SK-N-SH (cell line): Measurements from ENCODE around the gene RCAN3. TPM values are rescaled to one million over a fixed set of nuclear protein-coding genes. Genes with fewer than 3 reads are reported as not detected.

Experiments used
- CTCF ChIA-PET: fragments of 300-600, 350-600 bp; formaldehyde crosslinking; extraction: SDS; loops from one replicate; lab custom pipeline; 2021; lab: Yijun Ruan, JAX
- POLR2A ChIA-PET: fragments of 350-600 bp; sonication (Branson Sonifier 250); formaldehyde crosslinking; extraction: SDS; loops from one replicate; lab custom pipeline; 2020; ENCODE audit warnings: antibody characterized with exemption, inconsistent platforms; lab: Yijun Ruan, JAX
- DNase-seq: peaks from one replicate; pipeline ENCODE4 v3.0.0; 2012
- H2AFZ ChIP-seq: fragments of 200-600 bp; sonication (generic); 2 replicates; pipeline ENCODE4 v1.8.1; 2016; ENCODE audit warnings: antibody characterized with exemption, mild to moderate bottlenecking, low read depth
- H3F3A ChIP-seq: fragments of 200-600 bp; sonication (generic); replicated peaks from 2 replicates; pipeline ENCODE3; 2016; ENCODE audit warnings: antibody characterized with exemption, mild to moderate bottlenecking; ENCODE audit not compliant: insufficient read depth
- H3K27ac ChIP-seq, 2 experiments: fragments of 200-500 bp in 1 of 2; fragments of 200-600 bp in 1 of 2; sonication (Bioruptor generic) in 1 of 2; sonication (generic), shearing (Covaris generic) in 1 of 2; 2 replicates each; pipeline versions ENCODE4 v1.5.1 to v1.6.1; 2014 to 2016; ENCODE audit warnings: low read depth in 2 of 2, inconsistent platforms in 1 of 2, low read length in 1 of 2, mild to moderate bottlenecking in 1 of 2, mixed read lengths in 1 of 2
- H3K27me3 ChIP-seq: fragments of 200-600 bp; sonication (generic), shearing (Covaris generic); 2 replicates; pipeline ENCODE4 v1.6.1; 2016; ENCODE audit warnings: mixed run types; ENCODE audit not compliant: insufficient read depth
- H3K36me3 ChIP-seq, 2 experiments: fragments of 200-500 bp in 1 of 2; fragments of 200-600 bp in 1 of 2; sonication (Bioruptor generic) in 1 of 2; sonication (generic) in 1 of 2; replicated peaks in 1 of 2; 2 replicates each; pipeline versions ENCODE3 to v1.5.1; 2014 to 2016; ENCODE audit warnings: low read length in 1 of 2, mild to moderate bottlenecking in 1 of 2; ENCODE audit not compliant: insufficient read depth in 2 of 2, control insufficient read depth in 1 of 2
- H3K4me1 ChIP-seq, 2 experiments: fragments of 200-500 bp in 1 of 2; fragments of 200-600 bp in 1 of 2; sonication (Bioruptor generic) in 1 of 2; sonication (generic), shearing (Covaris generic) in 1 of 2; 2 replicates each; pipeline versions ENCODE4 v1.5.1 to v1.6.1; 2014 to 2016; ENCODE audit warnings: low read depth in 1 of 2, low read length in 1 of 2, mixed run types in 1 of 2; ENCODE audit not compliant: insufficient read depth in 2 of 2, control insufficient read depth in 1 of 2
- H3K4me2 ChIP-seq: fragments of 200-600 bp; sonication (generic), shearing (Covaris generic); 2 replicates; pipeline ENCODE4 v1.6.1; 2017; ENCODE audit warnings: mixed run types
- H3K4me3 ChIP-seq, 2 experiments: fragments of 200-500 bp in 1 of 2; fragments of 200-600 bp in 1 of 2; sonication (Bioruptor generic) in 1 of 2; sonication (generic), shearing (Covaris generic) in 1 of 2; 2 replicates each; pipeline versions ENCODE4 v1.5.1 to v1.8.1; 2014 to 2016; ENCODE audit warnings: low read depth in 2 of 2, inconsistent platforms in 1 of 2, low read length in 1 of 2, mild to moderate bottlenecking in 1 of 2, mixed read lengths in 1 of 2, moderate library complexity in 1 of 2
- H3K79me2 ChIP-seq: fragments of 200-600 bp; sonication (generic); 2 replicates; pipeline ENCODE4 v1.8.1; 2017; ENCODE audit warnings: mild to moderate bottlenecking; ENCODE audit not compliant: insufficient read depth
- H3K9ac ChIP-seq: fragments of 200-600 bp; sonication (generic); 2 replicates; pipeline ENCODE4 v1.6.1; 2017; ENCODE audit warnings: mixed run types
- H3K9me2 ChIP-seq: fragments of 200-600 bp; sonication (generic); 2 replicates; pipeline ENCODE4 v1.6.1; 2017; ENCODE audit warnings: mixed run types
- H3K9me3 ChIP-seq: fragments of 200-600 bp; sonication (generic); 2 replicates; pipeline ENCODE4 v1.6.1; 2017; ENCODE audit warnings: mixed run types, mild to moderate bottlenecking, moderate library complexity
- H4K20me1 ChIP-seq: fragments of 200-600 bp; sonication (generic); 2 replicates; pipeline ENCODE4 v1.6.1; 2017; ENCODE audit warnings: mild to moderate bottlenecking, mixed run types; ENCODE audit not compliant: insufficient read depth
- EP300 ChIP-seq, 2 experiments: IDR thresholded peaks; 2 replicates each; pipeline versions ENCODE4 v1.4.0 to v1.6.1; 2012; ENCODE audit warnings: borderline replicate concordance in 1 of 2, low read depth in 1 of 2, low read length in 1 of 2
- EZH2phosphoT487 ChIP-seq: fragments of 200-600 bp; sonication (generic); IDR thresholded peaks from 2 replicates; pipeline ENCODE4 v1.6.1; 2017; ENCODE audit warnings: low read depth, mixed run types, mild to moderate bottlenecking, antibody characterized with exemption, moderate library complexity, borderline replicate concordance
- FOXM1 ChIP-seq: IDR thresholded peaks from 2 replicates; pipeline ENCODE4 v1.4.0; 2012; ENCODE audit warnings: low read depth, mild to moderate bottlenecking
- GABPA ChIP-seq: IDR thresholded peaks from 2 replicates; pipeline ENCODE4 v1.4.0; 2012; ENCODE audit warnings: low read depth, mild to moderate bottlenecking
- GATA2 ChIP-seq: sonication (generic); formaldehyde crosslinking; IDR thresholded peaks from 2 replicates; pipeline ENCODE4 v1.5.0; 2020; ENCODE audit warnings: mild to moderate bottlenecking, missing genetic modification reagents
- NFIC ChIP-seq: IDR thresholded peaks from 2 replicates; pipeline ENCODE4 v1.4.0; 2012; ENCODE audit warnings: borderline replicate concordance
- POLR2AphosphoS5 ChIP-seq: IDR thresholded peaks from 2 replicates; pipeline ENCODE4 v1.6.1; 2012; ENCODE audit warnings: low read depth, low read length
- RCOR1 ChIP-seq: fragments of 150-350 bp; IDR thresholded peaks from 2 replicates; pipeline ENCODE4 v1.6.1; 2017; ENCODE audit warnings: antibody characterized with exemption, low read length
- SIN3A ChIP-seq: IDR thresholded peaks from 2 replicates; pipeline ENCODE4 v1.6.1; 2012; ENCODE audit warnings: low read depth, mild to moderate bottlenecking, low read length, moderate library complexity, borderline replicate concordance
- SMC3 ChIP-seq: IDR thresholded peaks from 2 replicates; pipeline ENCODE4 v1.6.1; 2012; ENCODE audit warnings: low read depth, low read length, improper control_type of control experiment
- TCF12 ChIP-seq: IDR thresholded peaks from 2 replicates; pipeline ENCODE4 v1.4.0; 2012
- WGBS: methylation state at CpG from one replicate; pipeline ENCODE4 v1.1.6; 2017; ENCODE audit warnings: low lambda C conversion rate; 5-methylcytosine and 5-hydroxymethylcytosine counted together
- polyA plus RNA-seq, 3 experiments: library from polyadenylated mRNA; depleted of rRNA; stranded (reverse); fragments of >200 nt; gene quantifications; 2 replicates each; pipeline ENCODE4 v1.2.3, GENCODE V29; 2012
- TF ChIP-seq, protein P1 (sequence below): fragments of 150-350 bp; IDR thresholded peaks from 2 replicates; pipeline ENCODE4 v1.6.1; 2016; ENCODE audit warnings: mild to moderate bottlenecking, low read depth, low read length

Gene RCAN3
- polyA plus RNA-seq, 1 of the 3 experiments (the other 2 are of a cell fraction): 4.8 TPM

GRCh38 chr1:24503870-24504523 is 1.4 kb downstream of the RCAN3 start:
- Histone ChIP-seq H3K79me2 (peaks cover 33% of the 10 kb centered on the region), H3K27ac (no peak overlapping the region), H3K4me3 (peak overlapping the region; percentile 64 to 82; a peak in 3 of 4 replicates), H3K4me2 (peak overlapping the region; percentile 89), H3F3A (peaks cover 4% of the 10 kb centered on the region), H3K36me3 (peaks cover 0 to 5% of the 10 kb centered on the region in 2 experiments), H2AFZ (peak overlapping the region; percentile 86; the same call in 1 of the 2 replicates), H3K27me3 (no peaks in the 10 kb centered on the region), H3K9ac (peak overlapping the region; percentile 69; the same call in 1 of the 2 replicates), H3K4me1 (peaks cover 0 to 7% of the 10 kb centered on the region in 2 experiments; a peak in 1 of 4 replicates), H4K20me1 (no peaks in the 10 kb centered on the region), H3K9me2 (no peaks in the 10 kb centered on the region), H3K9me3 (no peaks in the 10 kb centered on the region)
- ChIA-PET POLR2A (interaction anchor here (0.6 kb wide), 1 partner anchor 110 kb away, joined by 3 read pairs; no protein-coding TSS in a partner anchor), CTCF (interaction anchor here (0.8 to 3.1 kb wide), 5 partner anchors 13 to 305 kb away, joined by 3 to 12 read pairs (median 3); partner anchors contain the start of gene NIPAL3)
- WGBS: 89% methylated on average over 7 of the region's 7 CpGs
- TF ChIP-seq NFIC: no peak
- no peak for DNase-seq

DNA sequence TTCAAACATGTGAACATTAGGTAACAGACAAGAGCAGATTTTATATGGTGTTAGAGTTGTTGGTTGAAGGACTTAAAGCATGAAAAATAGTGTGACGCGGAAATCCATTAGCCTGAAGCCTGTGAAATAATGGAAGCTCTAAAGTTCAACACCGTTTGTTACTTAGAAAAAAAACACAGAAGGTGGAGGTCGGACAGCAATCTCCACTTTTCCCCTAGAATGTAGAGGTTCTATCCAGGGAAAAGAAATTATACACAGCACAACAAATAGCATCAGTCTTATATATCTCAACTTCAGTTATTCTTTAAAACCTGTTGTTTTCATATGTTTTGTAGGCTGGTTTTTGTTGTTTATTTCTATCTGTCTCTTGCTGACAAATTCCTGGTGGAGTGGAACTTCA is 1.9 kb downstream of the RCAN3 start:
- H3K4me3 ChIP-seq: no peak overlapping the region
- ChIA-PET CTCF (interaction anchor here (0.6 to 3.1 kb wide), 7 partner anchors 13 to 533 kb away, joined by 3 to 12 read pairs (median 3); no protein-coding TSS in a partner anchor), POLR2A (interaction anchor here (0.6 kb wide), 1 partner anchor 111 kb away, joined by 3 read pairs; no protein-coding TSS in a partner anchor)
- peaks cover 4% of the 10 kb centered on the region for H3F3A ChIP-seq
- H3K9me2 ChIP-seq: no peaks in the 10 kb centered on the region
- no peak overlapping the region for H3K9ac ChIP-seq
- TF ChIP-seq SMC3 (no peak), FOXM1 (no peak), EP300 (IDR thresholded peaks at IDR 0.05; ENCODE audit: borderline replicate concordance in 1 of 2, low read depth in 1 of 2, low read length in 1 of 2) (no peak), POLR2AphosphoS5 (no peak), GABPA (no peak), NFIC (no peak), RCOR1 (no peak), SIN3A (no peak), TCF12 (no peak), GATA2 (no peak), EZH2phosphoT487 (no peak)
- TF ChIP-seq, protein P1, sequence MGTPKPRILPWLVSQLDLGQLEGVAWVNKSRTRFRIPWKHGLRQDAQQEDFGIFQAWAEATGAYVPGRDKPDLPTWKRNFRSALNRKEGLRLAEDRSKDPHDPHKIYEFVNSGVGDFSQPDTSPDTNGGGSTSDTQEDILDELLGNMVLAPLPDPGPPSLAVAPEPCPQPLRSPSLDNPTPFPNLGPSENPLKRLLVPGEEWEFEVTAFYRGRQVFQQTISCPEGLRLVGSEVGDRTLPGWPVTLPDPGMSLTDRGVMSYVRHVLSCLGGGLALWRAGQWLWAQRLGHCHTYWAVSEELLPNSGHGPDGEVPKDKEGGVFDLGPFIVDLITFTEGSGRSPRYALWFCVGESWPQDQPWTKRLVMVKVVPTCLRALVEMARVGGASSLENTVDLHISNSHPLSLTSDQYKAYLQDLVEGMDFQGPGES: no peak
- WGBS: 89% methylated on average over 4 of the region's 4 CpGs
- DNase-seq: no peak
- H4K20me1 ChIP-seq: no peaks in the 10 kb centered on the region
- H2AFZ ChIP-seq: no peak overlapping the region
- peaks cover 0 to 5% of the 10 kb centered on the region in 2 experiments for H3K36me3 ChIP-seq
- H3K4me2 ChIP-seq: peak overlapping the region; percentile 89
- no peaks in the 10 kb centered on the region for H3K27me3 ChIP-seq
- H3K79me2 ChIP-seq: peaks cover 33% of the 10 kb centered on the region
- no peaks in the 10 kb centered on the region for H3K9me3 ChIP-seq
- H3K4me1 ChIP-seq: peaks cover 0 to 7% of the 10 kb centered on the region in 2 experiments; a peak in 1 of 4 replicates
- no peak overlapping the region for H3K27ac ChIP-seq
